Fibroblast of lung (primary cell): ENCODE data around the gene SLC16A14. TPM values are rescaled to one million over a fixed set of nuclear protein-coding genes. Genes with fewer than 3 reads are reported as not detected.

Source experiments
- DNase-seq, 2 donors: peaks; one replicate each; pipeline versions ENCODE4 v3.0.0 to v3.0.0-alpha.2; 2010; ENCODE audit warnings: low read depth in 2 of 2
- H2AFZ ChIP-seq: 2 replicates; pipeline ENCODE4 v1.5.1; 2012; ENCODE audit warnings: low read length, control low read depth, inconsistent platforms
- H3K27ac ChIP-seq: 2 replicates; pipeline ENCODE4 v1.5.1; 2011; ENCODE audit warnings: low read length, control low read depth; ENCODE audit not compliant: insufficient read depth
- H3K27me3 ChIP-seq: 2 replicates; pipeline ENCODE4 v1.5.1; 2011; ENCODE audit warnings: mild to moderate bottlenecking, low read length; ENCODE audit not compliant: control insufficient read depth, insufficient read depth
- H3K36me3 ChIP-seq: 2 replicates; pipeline ENCODE4 v1.5.1; 2011; ENCODE audit warnings: low read length; ENCODE audit not compliant: control insufficient read depth, insufficient read depth
- H3K4me1 ChIP-seq: 2 replicates; pipeline ENCODE4 v1.5.1; 2011; ENCODE audit warnings: low read length; ENCODE audit not compliant: control insufficient read depth, insufficient read depth; ENCODE audit errors: extremely low read depth
- H3K4me2 ChIP-seq: 2 replicates; pipeline ENCODE4 v1.5.1; 2011; ENCODE audit warnings: low read length, control low read depth; ENCODE audit not compliant: insufficient read depth; ENCODE audit errors: extremely low read depth
- H3K4me3 ChIP-seq, 4 experiments: fragments of 200-600 bp in 1 of 4; sonication (generic) in 1 of 4; replicated peaks in 1 of 4; 2 replicates each; pipeline ENCODE4 v1.5.1; 2011 to 2016; ENCODE audit warnings: low read length in 4 of 4, low read depth in 3 of 4, mild to moderate bottlenecking in 3 of 4, control low read depth in 2 of 4, inconsistent platforms in 1 of 4, mixed read lengths in 1 of 4; ENCODE audit not compliant: insufficient read depth in 1 of 4; ENCODE audit errors: control extremely low read depth in 1 of 4
- H3K79me2 ChIP-seq: 2 replicates; pipeline ENCODE4 v1.5.1; 2012; ENCODE audit warnings: mild to moderate bottlenecking, low read length, inconsistent platforms; ENCODE audit not compliant: control insufficient read depth, insufficient read depth
- H3K9ac ChIP-seq: 2 replicates; pipeline ENCODE4 v1.5.1; 2011; ENCODE audit warnings: mild to moderate bottlenecking, low read length, control low read depth; ENCODE audit not compliant: insufficient read depth
- H3K9me3 ChIP-seq: 2 replicates; pipeline ENCODE4 v1.5.1; 2012; ENCODE audit warnings: low read depth, low read length; ENCODE audit not compliant: control insufficient read depth, insufficient read depth
- H4K20me1 ChIP-seq: 2 replicates; pipeline ENCODE4 v1.5.1; 2011; ENCODE audit warnings: low read length; ENCODE audit not compliant: control insufficient read depth, insufficient read depth; ENCODE audit errors: extremely low read depth
- EZH2 ChIP-seq: IDR thresholded peaks from 2 replicates; pipeline ENCODE4 v1.5.1; 2012; ENCODE audit warnings: low read length, control low read depth, mild to moderate bottlenecking; ENCODE audit errors: missing control alignments
- polyA plus RNA-seq, 2 donors: library from polyadenylated mRNA; depleted of rRNA in 1 of 2; stranded (reverse) in 1 of 2; unstranded in 1 of 2; fragments of >200 nt; gene quantifications; 2 replicates each; pipeline ENCODE4 v1.2.1, GENCODE V29; 2011 to 2012; ENCODE audit warnings: missing spikeins in 1 of 2
- total RNA-seq: library from RNA; depleted of rRNA; stranded (reverse); fragments of >200 nt; gene quantifications from 2 replicates; pipeline ENCODE4 v1.2.1, GENCODE V29; 2014
- TF ChIP-seq, protein P1 (sequence below), 2 donors: IDR thresholded peaks in 1 of 2; conservative IDR thresholded peaks in 1 of 2; 1 replicate in 1 of 2; 2 replicates in 1 of 2; pipeline ENCODE4 v1.5.1; 2011 to 2012; ENCODE audit warnings: low read length in 2 of 2, control low read depth in 1 of 2, inconsistent platforms in 1 of 2, low read depth in 1 of 2, mild to moderate bottlenecking in 1 of 2

The SLC16A14 gene
- total and polyA plus RNA-seq, 2 donors (not counting 1 experiment from before 2014, with no cell fraction given), result 1.8 to 5.6 TPM

DNA sequence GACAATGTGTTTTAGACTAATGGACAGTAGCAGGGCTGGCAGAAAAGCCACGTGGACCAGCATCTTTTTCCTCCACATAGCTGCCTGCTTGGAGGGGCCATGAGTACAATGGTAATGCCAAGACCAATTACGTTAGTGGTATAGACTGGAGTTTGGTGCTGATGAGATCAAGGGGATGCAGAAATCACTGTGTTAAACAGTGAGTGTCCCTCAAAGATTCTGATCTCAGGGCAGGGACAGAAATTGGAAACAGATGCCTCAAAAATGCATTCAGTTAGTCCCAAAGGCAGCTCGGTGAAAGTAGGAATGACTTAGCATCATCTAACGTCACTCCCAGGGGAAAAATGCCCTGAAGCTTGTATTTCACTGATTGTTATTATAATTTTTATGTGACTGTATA is 72.4 kb downstream of the SLC16A14 start:
- no peak overlapping the region for H3K4me2 ChIP-seq
- H4K20me1 ChIP-seq, result no peaks in the 10 kb centered on the region
- no peaks in the 10 kb centered on the region for H3K36me3 ChIP-seq
- no peaks in the 10 kb centered on the region for H3K4me1 ChIP-seq
- no peak overlapping the region for H2AFZ ChIP-seq
- no peaks in the 10 kb centered on the region for H3K27me3 ChIP-seq
- DNase-seq, result no peak
- no peaks in the 10 kb centered on the region for H3K79me2 ChIP-seq
- no peaks in the 10 kb centered on the region for H3K9me3 ChIP-seq
- H3K27ac ChIP-seq, result no peak overlapping the region
- TF ChIP-seq, protein P1, sequence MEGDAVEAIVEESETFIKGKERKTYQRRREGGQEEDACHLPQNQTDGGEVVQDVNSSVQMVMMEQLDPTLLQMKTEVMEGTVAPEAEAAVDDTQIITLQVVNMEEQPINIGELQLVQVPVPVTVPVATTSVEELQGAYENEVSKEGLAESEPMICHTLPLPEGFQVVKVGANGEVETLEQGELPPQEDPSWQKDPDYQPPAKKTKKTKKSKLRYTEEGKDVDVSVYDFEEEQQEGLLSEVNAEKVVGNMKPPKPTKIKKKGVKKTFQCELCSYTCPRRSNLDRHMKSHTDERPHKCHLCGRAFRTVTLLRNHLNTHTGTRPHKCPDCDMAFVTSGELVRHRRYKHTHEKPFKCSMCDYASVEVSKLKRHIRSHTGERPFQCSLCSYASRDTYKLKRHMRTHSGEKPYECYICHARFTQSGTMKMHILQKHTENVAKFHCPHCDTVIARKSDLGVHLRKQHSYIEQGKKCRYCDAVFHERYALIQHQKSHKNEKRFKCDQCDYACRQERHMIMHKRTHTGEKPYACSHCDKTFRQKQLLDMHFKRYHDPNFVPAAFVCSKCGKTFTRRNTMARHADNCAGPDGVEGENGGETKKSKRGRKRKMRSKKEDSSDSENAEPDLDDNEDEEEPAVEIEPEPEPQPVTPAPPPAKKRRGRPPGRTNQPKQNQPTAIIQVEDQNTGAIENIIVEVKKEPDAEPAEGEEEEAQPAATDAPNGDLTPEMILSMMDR (conservative IDR thresholded peaks at IDR 0.05 in 1 of 2, IDR thresholded peaks at IDR 0.05 in 1 of 2; ENCODE audit: low read depth in 1 of 2, low read length in 2 of 2), result no peak
- no peak for TF ChIP-seq EZH2
- no peak overlapping the region for H3K9ac ChIP-seq
- H3K4me3 ChIP-seq, result no peak overlapping the region

DNA sequence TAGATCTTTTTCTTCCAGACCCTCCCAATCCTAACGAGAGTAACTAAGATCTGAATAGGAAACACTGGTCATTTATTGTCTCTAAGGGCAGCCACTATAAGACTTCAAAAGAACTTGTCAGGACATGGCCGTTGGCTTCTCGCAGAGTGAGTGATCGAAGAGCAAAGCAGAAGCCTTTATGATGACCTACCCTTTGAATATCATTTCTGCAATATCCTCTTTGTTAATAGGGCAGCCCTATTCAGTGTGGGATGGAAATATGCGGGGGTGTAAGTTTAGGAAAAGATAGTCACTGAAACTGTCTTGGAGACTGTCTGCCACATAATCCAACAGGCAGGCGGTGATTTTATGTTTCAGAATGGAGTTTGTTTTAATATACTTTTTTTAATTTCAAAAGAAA is 75.5 kb downstream of the SLC16A14 start:
- H3K79me2 ChIP-seq, result no peaks in the 10 kb centered on the region
- no peak overlapping the region for H3K4me2 ChIP-seq
- H3K9me3 ChIP-seq, result no peaks in the 10 kb centered on the region
- no peak overlapping the region for H3K4me3 ChIP-seq
- H4K20me1 ChIP-seq, result no peaks in the 10 kb centered on the region
- H3K36me3 ChIP-seq, result no peaks in the 10 kb centered on the region
- no peaks in the 10 kb centered on the region for H3K27me3 ChIP-seq
- no peak overlapping the region for H3K9ac ChIP-seq
- DNase-seq, result no peak
- H2AFZ ChIP-seq, result no peak overlapping the region
- TF ChIP-seq EZH2, result no peak
- TF ChIP-seq, protein P1 (conservative IDR thresholded peaks at IDR 0.05 in 1 of 2, IDR thresholded peaks at IDR 0.05 in 1 of 2; ENCODE audit: low read depth in 1 of 2, low read length in 2 of 2), result no peak
- H3K4me1 ChIP-seq, result no peaks in the 10 kb centered on the region
- no peak overlapping the region for H3K27ac ChIP-seq

Other genes with a start within 250 kb of the SLC16A14 start
- gene TRIP12, start 146.9 kb downstream of the SLC16A14 start, total RNA-seq, result 210 and 277 TPM in 2 replicates
- 107 and 122 TPM in 2 replicates for gene TRIP12, start 146.9 kb downstream of the SLC16A14 start, polyA plus RNA-seq
- gene FBXO36, start 146.4 kb downstream of the SLC16A14 start, total RNA-seq, result 3.5 and 3.9 TPM in 2 replicates
- 3.1 and 5.0 TPM in 2 replicates for gene FBXO36, start 146.4 kb downstream of the SLC16A14 start, polyA plus RNA-seq
- 7.2 and 9.2 TPM in 2 replicates for gene SP110, start 151.1 kb upstream of the SLC16A14 start, total RNA-seq
- 12.7 and 15.9 TPM in 2 replicates for gene SP110, start 151.1 kb upstream of the SLC16A14 start, polyA plus RNA-seq
- gene SP140, start 156.8 kb upstream of the SLC16A14 start, total RNA-seq, result 0.26 and 0.33 TPM in 2 replicates
- gene SP140, start 156.8 kb upstream of the SLC16A14 start, polyA plus RNA-seq, result 0.17 and 0.60 TPM in 2 replicates